ENCODE measurements around the gene SH3PXD2A. TPM values are rescaled to one million over a fixed set of nuclear protein-coding genes. Genes with fewer than 3 reads are reported as not detected.

SH3PXD2A gene
- total RNA-seq, 1 donor from 2014 or later: 12.2 TPM

DNA sequence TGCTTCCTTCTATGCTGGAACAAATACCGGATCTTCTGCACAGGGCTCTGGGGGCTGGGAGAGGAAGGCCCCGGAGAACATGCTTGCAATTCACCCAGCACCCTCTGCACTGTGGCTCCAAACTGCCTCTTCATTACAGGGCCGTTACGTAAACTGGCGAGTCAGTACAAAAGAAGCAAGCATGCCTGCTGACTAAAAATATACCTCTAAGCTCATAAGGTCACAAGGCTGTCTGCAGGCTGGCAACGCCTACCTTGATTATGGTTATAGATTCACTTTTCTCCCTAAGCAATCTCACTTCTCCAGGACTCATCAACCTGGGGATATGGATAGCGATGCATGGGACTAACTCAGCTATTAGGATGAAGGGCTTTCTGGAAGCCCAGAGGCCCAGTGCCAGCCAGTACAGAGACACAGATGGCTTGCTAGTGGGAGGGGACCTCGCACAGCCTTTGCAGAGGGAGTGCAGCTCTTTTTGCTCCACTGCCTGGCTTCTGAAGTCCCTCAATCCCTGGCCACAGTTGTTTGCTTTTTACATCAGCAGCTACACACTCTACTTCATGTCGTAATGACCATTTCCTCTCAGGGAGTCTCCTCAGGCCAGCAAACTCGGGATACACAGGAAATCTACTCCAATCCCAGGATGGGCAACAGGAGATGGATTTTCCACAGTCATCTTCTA is 96.1 kb downstream of the SH3PXD2A start:
- TF ChIP-seq CTCF (IDR thresholded peaks at IDR 0.05; ENCODE audit: insufficient read depth, low read length, poor library complexity, severe bottlenecking): no peak
- no peak for DNase-seq (ENCODE audit: low read depth)
- Histone ChIP-seq H3K27me3 (ENCODE audit: control insufficient read depth, insufficient read depth, low read length) (no peaks in the 10 kb centered on the region), H3K4me3 (ENCODE audit: low read depth, low read length) (no peak overlapping the region), H3K36me3 (ENCODE audit: control insufficient read depth, insufficient read depth, low read length) (no peaks in the 10 kb centered on the region)

GRCh38 chr10:103758294-103758681 is 97.1 kb downstream of the SH3PXD2A start:
- no peak for TF ChIP-seq CTCF (IDR thresholded peaks at IDR 0.05; ENCODE audit: insufficient read depth, low read length, poor library complexity, severe bottlenecking)
- H3K36me3 ChIP-seq (ENCODE audit: control insufficient read depth, insufficient read depth, low read length): no peaks in the 10 kb centered on the region
- H3K4me3 ChIP-seq (ENCODE audit: low read depth, low read length): no peak overlapping the region
- no peak for DNase-seq (ENCODE audit: low read depth)
- no peaks in the 10 kb centered on the region for H3K27me3 ChIP-seq (ENCODE audit: control insufficient read depth, insufficient read depth, low read length)

- TF ChIP-seq CTCF (IDR thresholded peaks at IDR 0.05; ENCODE audit: insufficient read depth, low read length, poor library complexity, severe bottlenecking): no peak
- no peak for DNase-seq (ENCODE audit: low read depth)
- H3K27me3 ChIP-seq (ENCODE audit: control insufficient read depth, insufficient read depth, low read length): no peaks in the 10 kb centered on the region
- H3K4me3 ChIP-seq (ENCODE audit: low read depth, low read length): no peak overlapping the region
- no peaks in the 10 kb centered on the region for H3K36me3 ChIP-seq (ENCODE audit: control insufficient read depth, insufficient read depth, low read length)
Measured at GRCh38 chr10:103757531-103758293, 97.7 kb downstream of the SH3PXD2A start.

DNA sequence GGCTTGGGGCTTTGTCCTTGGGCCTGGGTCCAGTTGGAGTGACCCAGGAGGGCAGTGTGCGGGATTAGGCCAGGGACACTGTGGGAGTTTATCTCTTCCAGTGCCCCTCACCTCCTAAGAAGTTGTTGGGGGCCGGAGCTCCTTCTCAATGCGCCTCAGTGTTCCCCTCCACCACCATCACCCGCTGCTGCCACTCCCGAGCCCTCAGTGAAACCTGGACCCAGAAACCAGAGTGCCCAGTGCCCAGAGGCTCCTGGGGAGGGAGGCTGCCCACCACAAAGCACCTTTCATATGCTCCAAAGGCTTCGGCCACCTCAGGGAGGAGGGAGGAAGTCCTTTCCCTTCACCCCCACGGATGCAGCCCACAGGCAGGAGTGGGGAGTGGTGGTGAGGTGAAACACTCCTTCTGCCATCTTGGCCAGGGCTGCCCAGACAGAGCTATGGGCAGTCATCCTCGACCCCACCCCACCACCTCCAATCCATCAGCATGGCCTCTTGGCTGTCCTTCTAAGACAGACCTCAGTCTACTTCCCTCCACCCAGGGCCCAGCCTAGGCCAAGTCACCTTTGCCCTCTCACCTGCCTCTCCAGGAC is 99.0 kb downstream of the SH3PXD2A start:
- Histone ChIP-seq H3K27me3 (ENCODE audit: control insufficient read depth, insufficient read depth, low read length) (no peaks in the 10 kb centered on the region), H3K36me3 (ENCODE audit: control insufficient read depth, insufficient read depth, low read length) (no peaks in the 10 kb centered on the region), H3K4me3 (ENCODE audit: low read depth, low read length) (no peak overlapping the region)
- no peak for TF ChIP-seq CTCF (IDR thresholded peaks at IDR 0.05; ENCODE audit: insufficient read depth, low read length, poor library complexity, severe bottlenecking)
- no peak for DNase-seq (ENCODE audit: low read depth)

- no peak for DNase-seq (ENCODE audit: low read depth)
- H3K36me3 ChIP-seq (ENCODE audit: control insufficient read depth, insufficient read depth, low read length): no peaks in the 10 kb centered on the region
- no peak overlapping the region for H3K4me3 ChIP-seq (ENCODE audit: low read depth, low read length)
- TF ChIP-seq CTCF (IDR thresholded peaks at IDR 0.05; ENCODE audit: insufficient read depth, low read length, poor library complexity, severe bottlenecking): peak; percentile 76
- H3K27me3 ChIP-seq (ENCODE audit: control insufficient read depth, insufficient read depth, low read length): no peaks in the 10 kb centered on the region
Measured at GRCh38 chr10:103752680-103753248, 102.6 kb downstream of the SH3PXD2A start.
